KG1 (cell line): ENCODE results near the gene ARPC2.

ENCODE experiments used
- DNase-seq: peaks from one replicate; lab custom pipeline; 2025; lab: John Stamatoyannopoulos, UW

ARPC2 gene

DNA sequence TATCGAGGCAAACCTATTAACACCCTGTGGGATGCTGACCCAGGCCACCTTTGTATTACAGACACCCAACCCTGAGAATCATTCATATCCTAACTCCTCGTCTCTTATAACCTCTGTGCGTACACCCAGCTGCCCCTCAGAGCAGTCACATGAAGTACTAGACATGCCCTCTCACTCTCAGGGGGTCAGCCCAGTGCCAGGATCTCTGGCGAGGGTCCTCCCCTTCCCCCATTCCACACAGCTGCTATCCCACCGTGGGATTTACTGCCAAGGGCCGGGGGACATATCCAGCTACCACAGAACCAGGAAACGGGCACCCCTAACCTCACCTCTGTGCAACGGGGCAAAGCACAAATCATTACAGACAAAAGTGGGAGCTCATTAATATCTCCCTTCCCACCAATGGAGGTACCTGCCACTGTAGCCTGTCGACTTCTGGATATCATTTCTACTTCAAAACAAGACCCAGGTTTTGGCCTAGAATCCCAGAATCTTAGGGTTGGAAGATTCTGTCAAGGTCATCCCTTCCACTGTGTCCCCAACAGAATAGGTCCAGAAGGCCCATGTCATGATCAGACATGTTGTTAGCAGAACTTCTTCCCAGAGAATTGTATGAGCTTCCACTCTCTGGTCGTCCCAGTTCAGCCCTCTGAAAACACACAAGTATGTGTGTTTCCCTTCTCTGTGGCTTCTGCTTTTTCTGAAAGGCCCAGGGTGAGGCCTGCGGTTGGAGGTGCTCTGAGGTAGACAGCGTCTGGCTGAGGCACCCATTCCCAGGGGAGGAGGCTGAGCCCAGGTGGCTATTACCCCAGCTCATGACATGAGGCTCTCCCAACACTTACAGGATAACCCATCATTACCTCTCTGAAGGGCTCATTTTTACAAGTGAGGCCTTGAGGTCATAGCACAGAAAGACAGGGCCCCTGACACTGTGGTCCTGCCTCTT lies 73.6 kb downstream of the ARPC2 start:
- peak; percentile 32 for DNase-seq

DNA sequence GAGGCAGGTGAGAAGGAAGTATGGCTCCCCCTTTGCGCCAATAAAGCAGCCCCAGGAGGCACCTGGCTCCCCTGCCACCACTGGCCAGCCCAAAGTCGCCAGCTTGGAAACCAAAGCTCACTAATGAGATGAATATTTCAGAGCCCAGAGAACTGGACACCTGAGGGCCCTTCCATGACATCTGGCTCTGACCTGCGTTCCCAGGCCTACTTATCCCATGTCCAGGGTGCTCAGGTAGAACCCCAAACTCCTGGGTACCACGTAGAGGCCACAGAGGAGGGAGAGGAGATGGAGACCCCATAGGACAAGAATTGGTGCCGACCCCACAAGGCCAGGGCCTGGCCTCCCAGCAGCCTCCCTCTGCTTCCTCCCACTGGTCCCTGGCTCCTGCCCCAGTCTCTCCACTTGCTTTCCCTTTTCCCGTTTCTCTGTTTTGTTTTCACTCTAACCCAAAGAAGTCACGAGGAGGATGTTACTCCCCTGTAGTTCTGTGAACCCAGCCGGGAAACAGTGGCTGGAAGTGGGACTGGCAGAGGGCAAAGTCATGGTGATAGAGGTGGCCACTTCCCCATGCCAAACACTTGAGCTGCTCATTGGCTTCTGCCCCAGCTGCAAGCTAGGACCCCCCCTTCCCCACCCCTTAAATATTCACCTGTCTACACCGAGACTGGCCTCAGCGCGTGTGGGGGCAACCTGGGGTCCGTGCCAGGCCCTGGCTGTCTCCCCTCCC lies 74.5 kb downstream of the ARPC2 start:
- DNase-seq, result no peak

DNA sequence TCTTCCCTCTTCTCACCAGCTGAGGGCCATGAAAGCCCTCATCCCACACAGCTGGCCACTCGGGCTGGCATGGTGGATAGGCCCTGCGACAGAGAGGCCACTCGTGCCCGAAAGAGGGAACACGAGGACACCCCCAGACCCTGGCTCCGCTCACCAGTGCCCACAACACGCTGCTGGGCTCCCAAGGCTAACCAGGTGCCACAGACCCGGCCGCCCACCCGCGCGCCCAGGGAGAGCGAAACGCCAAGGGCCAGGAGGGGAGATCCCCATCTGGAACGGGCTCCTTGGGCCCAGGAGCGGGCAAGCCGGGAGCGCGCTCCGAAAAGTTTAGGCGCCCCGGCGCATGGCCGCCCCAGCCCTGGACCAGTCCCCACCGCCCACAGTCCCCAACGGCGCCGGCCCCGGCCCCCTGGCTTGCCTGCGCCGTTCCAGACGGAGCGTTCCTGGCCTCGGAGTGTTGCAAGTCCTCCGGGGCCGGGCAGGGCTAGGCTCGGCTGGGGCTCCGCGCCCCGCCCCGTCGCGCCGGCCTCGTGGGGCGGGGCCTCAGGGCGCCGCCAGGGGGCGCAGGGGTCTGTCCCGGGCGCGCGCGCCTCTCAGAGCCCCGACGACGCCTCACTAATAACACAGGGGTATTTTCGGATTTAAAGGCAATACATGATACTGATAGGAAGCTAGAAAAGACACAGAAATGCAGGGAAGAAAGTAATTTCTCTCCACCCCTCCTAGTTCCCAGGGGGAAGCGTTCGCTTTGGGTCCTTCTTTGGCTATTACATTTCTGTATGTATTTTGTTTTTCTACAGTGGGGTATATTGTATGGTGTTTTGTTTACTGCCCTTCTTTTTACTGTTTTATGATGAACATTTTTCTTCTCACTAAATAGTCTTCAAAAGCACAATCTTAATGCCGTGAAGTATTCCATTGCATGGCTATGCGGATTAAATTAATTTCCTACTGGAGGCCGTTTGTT lies 75.3 kb downstream of the ARPC2 start, which contains the start of gene TMBIM1:
TMBIM1 (minus strand) TSS at position 456 of the 967 bp plus-strand sequence. CDS start 10,362 bp downstream, outside the sequence.
- DNase-seq, result peak; percentile 53

DNA sequence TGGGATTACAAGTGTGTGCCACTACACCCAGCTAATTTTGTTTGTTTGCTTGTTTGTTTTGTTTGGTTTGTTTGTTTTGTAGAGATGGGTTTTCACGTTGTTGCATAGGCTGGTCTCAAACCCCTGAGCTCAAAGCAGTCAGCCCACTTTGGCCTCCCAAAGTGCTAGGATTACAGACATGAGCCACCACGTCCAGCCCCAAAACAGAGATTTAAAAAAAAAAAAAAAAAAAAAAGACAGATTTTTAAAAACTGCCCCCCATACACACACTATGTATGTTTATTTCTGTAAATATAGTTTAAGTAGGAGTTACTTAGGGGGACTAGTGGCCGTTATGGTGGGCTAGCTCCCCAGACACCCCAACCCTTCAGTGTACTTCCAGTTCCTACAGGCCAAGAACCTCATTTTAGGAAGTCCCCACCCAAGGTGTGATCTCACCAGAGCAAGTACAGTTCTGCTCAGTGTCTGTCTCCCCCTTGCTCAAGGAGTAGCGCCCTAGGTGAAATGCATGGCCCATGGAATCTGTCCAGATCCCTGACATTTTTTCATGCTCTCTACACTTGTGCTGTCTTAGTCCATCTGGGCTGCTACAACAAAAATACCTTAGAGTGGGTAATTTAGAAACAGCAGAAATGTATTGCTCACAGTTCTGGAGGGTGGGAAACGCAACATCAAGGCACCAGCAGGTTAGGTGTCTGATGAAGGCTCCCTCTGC lies 76.9 kb downstream of the ARPC2 start:
- DNase-seq, result no peak

DNA sequence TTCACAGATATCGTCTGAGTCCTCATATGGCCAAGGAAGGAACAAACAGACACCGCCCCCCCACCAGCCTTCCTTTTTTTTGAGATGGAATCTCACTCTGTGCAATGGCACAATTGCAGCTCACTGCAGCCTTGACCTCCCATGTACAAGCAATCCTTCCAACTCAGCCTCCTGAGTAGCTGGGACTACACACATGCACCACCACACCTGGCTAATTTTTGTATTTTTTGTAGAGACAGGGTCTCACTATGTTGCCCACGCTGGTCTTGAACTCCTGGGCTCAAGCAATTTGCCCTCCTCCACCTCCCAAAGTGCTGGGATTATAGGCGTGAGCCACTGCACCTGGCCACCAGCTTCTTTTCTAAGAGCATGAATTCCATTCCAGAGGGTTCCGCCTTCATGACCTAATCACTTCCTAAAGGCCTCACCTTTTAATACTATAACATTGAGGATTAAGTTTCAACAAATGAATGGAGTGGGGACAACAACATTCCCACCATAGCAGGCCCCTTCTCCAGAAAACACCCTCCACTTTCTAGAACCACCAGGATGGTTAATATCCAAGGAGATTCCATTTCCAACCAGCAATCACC lies 77.5 kb downstream of the ARPC2 start:
- DNase-seq, result no peak

DNA sequence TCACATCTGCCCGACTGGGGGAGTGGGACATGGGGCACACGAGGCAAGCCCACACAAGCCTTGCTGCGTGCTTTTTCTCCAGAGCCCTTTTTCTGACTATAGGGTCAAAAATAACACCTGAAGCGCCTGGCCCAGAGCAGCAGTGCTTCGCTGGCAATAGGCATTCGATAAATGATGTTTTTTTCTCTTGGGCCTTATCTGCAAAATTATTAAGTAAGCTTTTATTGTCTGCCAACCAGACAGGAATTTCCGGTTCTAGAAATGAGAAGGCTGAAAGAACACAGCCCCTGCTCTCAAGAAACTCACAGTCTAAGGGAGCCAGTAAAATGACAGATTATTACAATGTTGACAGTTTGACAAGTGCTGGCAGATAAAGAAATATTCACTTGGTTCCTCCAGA lies 78.0 kb downstream of the ARPC2 start:
- no peak for DNase-seq

DNA sequence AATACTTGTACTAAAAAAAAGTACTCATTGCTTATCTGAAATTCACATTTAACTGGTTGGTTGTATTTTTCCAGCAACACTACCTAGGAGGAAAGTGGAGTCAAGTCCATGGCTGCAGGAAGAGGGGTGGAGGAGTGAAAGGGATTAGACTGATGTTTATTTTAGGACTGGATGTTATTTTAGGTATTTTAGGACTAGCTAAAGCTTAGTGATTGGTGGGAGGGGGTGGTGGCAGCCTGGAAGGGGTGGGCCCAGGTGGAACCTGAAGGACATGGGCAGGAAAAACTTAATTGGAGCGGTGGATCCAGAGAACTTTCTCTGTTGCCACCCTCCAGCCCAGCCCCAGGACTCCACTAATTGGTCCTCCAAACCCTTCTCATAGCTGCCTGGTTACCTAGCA lies 79.2 kb downstream of the ARPC2 start:
- no peak for DNase-seq

DNA sequence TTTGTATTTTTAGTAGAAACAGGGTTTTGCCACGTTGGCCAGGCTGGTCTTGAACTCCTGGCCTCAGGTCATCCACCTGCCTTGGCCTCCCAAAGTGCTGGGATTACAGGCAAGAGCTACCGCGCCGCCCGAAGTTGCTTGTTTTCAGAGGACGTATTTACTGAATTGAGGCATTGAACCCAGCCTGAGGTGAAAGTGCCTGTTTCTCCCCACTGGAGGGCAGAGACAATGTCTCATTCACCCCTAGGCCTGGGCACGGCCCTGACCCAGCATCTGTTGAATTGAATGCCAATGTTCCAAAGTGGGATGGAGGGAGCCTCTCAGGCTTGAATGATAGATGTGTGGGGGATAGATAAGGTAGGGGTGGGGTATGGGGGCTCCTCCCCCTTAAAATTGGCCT lies 79.9 kb downstream of the ARPC2 start:
- no peak for DNase-seq

DNA sequence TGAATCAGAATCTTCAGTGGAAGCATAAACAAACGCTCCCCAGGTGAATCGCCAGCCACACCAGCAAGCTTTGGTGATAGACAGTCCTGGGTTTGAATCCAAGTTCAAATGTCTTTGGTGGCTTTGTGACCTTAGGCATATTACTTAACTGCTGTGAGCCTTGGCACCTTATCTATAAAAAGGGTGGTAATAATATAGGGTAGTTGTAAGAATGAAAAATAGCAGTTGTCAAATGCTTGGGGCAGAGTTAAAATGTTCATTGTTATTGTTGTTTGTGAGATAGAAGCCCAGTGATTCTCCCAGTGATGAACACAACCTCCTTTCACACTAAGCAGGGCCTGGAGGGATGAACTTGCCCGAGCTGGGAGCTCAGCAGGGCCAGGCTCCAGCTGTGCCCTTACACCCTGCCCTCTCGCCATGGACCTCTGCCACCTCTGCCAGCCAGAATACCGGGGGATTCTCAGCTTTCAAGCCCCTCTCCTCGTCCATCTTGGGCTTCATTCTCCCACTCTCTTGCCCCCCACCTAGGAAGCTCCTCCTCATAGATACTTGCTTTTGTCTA lies 81.4 kb downstream of the ARPC2 start:
- no peak for DNase-seq

DNA sequence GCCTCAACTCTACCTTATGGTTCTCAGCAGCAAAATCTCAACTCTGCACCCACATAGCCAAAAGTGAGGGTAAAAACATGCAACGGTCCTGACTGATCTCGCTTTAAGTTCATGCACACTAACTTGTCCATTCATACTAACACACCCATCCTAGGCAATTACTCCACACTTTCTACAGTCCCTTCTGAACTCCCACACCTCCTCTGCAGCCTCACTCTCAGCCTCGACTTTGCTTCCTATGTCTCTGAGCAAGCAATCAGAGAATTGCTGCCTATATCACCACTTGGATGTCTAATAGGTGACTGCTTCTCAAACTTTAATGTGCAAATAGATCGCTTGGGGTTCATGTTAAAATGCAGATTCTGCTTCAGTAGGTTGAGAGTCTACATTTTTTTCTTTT lies 83.2 kb downstream of the ARPC2 start:
- DNase-seq, result no peak

DNA sequence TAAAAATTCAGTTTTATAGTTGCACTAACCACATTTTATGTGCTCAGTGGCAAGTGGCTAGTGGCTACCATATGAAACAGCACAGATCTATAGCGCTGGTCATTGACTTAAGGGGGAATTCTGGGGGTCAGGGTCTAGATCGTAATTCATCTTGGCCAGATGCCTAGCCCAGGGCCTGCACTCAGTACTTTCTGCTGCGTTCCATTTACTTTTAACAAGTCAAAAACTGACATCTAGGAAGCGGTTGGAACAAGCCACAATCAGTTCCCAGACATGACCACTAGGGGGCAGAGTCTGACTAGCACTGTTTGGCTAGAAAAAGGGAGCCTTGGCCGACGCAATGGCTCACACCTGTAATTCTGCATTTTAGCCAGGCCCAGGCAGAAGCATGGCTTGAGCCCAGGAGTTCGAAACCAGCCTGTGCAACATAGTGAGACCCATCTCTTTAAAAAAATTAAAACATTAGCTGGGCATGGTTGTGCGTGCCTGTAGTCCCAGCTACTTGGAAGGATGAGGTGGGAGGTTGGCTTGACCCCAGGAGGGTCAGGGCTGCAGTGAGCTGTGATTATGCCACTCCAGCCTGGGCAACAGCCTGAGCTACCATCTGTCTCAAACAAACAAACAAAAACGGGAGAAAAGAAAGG lies 84.3 kb downstream of the ARPC2 start:
- peak; percentile 88 for DNase-seq
